Right ventricle myocardium inferior (tissue), 1 donor: ENCODE data around the gene LDHD. TPM values are rescaled to one million over a fixed set of nuclear protein-coding genes. Genes with fewer than 3 reads are reported as not detected.
A peak's percentile ranks its signal among the peaks of the same experiment; 100 is the strongest.
"Not testable (repeated sequence)": the region's sequence is repeated elsewhere in the genome, so short reads cannot be mapped to it uniquely, and the experiment has no call there.

Source experiments
- ATAC-seq: fragments of 200-7000 bp; cut with Tn5 transposase; one replicate; pipeline ENCODE4 v1.9.1; 2020; ENCODE audit warnings: mild to moderate bottlenecking, moderate library complexity
- DNase-seq: peaks from one replicate; pipeline ENCODE4 v3.0.0; 2021; ENCODE audit errors: missing footprints
- intact Hi-C: fragments of 100-400 bp; cut with DNase I; formaldehyde crosslinking; loops from one replicate; pipeline ENCODE4 v1.11.0; 2022
- long read RNA-seq: library from polyadenylated mRNA; unstranded; transcript quantifications from one replicate; pipeline ENCODE4 v2.0.0, GENCODE V29; 2021
- total RNA-seq: library from RNA; stranded (reverse); fragmentation: NEBNext Ultra II Directional; extraction: Animal tissue kit (Norgen Biotek cat#: 25700); gene quantifications from one replicate; pipeline ENCODE4 v1.2.1, GENCODE V29; 2021
- donor health status: DM: no; HTN: yes; CAD: no; lungs with severe emphysema.

Gene LDHD
- total RNA-seq: 71.8 TPM
- long read RNA-seq, transcript LDHD-202 (11 exons, 1,966 nt): major isoform, 35 of 82 reads
- long read RNA-seq, transcript LDHD-201 (11 exons, 2,067 nt): minor isoform, 13 of 82 reads
- long read RNA-seq, partial matches to known transcripts: 21 of 82 reads
- long read RNA-seq, other reads (novel, unspliced or antisense): 13 of 82 reads

DNA sequence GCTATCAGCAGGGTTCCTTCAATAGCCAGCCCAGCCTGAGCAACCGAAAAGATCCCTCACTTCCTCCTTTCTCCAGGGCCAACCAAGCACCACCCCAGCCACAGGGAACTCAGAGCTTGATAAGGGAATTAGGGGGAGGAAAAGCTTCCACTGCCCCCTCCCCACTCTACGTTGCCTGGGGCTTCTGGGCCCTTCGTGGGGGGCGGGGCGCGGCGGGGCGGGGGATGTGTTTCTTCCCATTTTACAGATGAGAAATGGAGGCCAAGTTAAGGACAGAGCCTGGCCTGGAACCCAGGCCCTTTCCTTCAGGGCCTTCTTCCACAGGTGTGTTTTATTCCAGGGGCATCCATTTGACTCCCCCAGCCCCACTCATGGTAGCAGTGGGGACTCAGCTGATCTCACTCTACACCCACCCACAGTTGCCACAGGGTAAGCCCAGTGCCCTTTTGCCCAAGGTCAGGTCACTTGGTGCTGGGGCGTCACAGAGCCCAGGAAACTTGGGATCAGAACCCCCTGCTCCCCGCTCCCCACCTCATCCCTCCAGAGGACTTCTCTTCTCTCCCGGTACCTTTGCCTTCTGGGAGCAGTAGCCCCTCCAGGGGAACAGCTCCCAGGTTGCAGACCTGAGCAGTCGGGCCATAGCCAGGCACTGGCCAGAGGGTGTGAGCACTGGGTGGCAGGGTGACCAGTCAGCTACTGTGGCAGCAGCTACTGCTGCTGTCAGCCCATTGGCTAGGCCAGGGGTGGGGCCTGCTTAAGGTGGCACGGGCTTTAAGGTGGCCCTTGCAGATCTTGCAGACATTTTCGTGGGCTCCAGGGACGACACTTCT is at the start of gene LDHD:
Gene LDHD (minus strand): TSS at position 700 of the 830 bp plus-strand sequence. CDS start 60 bp downstream, at position 640.
- DNase-seq (peak; percentile 91), ATAC-seq (peak; percentile 98)
- intact Hi-C loops: loop anchor here (10.0 kb wide), 2 partner anchors 301 to 411 kb away; partner anchors contain the start of gene MLKL

DNA sequence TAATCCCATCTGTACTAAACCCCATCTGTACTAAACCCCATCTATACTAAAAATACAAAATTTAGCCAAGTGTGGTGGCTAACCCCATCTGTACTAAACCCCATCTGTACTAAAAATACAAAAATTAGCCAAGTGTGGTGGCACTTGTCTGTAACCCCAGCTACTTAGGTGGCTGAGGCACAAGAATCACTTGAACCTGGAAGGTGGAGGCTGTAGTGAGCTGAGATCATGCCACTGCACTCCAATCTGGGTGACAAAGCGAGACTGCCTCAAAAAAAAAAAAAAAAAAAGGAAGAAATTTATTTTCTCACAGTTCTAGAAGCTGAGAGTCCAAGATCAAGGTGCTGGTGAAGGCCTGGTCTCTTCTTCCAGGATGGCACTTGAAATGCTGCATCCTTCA is 43.8 kb upstream of the LDHD start:
- intact Hi-C loops: no loop called here
- DNase-seq: no peak
- no peak for ATAC-seq

DNA sequence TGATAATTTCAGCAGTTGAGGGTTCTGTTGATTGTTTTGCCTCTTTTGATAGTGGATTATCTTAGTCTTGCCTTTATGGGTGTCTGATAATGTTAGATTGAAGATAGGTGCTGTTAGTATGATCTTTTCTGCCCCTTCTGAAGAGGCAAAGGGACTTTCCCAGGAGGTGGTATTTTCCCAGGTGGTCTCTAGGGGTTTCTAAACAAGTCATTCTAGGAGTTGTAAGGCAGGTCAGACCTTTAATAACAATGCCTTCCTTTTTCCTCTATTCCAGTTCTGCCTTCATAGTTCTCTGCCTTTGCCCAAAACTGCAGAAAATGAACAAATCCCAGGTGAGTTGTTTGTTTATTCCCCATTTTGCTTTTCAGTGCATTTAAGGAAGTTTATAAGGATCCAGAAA is 36.1 kb upstream of the LDHD start:
- DNase-seq: no peak

DNA sequence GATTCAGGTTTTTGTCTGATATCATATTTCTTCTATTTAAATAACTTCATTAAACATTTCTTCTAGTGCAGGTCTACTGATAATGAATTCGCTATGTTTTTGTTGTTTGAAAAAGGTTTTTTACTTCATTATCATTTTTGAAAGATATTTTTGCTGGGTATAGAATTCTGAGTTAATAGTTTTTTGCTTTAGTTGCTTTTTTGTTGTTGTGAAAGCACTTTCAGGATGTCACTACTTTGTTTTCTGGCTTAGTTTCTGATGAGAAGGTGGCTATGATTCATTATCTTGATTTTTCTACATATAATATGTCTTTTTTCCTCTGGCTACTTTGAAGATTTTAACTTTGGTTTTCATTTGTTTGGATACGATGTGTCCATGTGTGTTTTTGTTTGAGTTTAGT is 35.2 kb upstream of the LDHD start:
- intact Hi-C loops: no loop called here
- DNase-seq: no peak
- ATAC-seq: no peak

More for the DNA sequence above, 36.1 kb upstream of the LDHD start:
- intact Hi-C loops: no loop called here
- ATAC-seq: no peak

DNA sequence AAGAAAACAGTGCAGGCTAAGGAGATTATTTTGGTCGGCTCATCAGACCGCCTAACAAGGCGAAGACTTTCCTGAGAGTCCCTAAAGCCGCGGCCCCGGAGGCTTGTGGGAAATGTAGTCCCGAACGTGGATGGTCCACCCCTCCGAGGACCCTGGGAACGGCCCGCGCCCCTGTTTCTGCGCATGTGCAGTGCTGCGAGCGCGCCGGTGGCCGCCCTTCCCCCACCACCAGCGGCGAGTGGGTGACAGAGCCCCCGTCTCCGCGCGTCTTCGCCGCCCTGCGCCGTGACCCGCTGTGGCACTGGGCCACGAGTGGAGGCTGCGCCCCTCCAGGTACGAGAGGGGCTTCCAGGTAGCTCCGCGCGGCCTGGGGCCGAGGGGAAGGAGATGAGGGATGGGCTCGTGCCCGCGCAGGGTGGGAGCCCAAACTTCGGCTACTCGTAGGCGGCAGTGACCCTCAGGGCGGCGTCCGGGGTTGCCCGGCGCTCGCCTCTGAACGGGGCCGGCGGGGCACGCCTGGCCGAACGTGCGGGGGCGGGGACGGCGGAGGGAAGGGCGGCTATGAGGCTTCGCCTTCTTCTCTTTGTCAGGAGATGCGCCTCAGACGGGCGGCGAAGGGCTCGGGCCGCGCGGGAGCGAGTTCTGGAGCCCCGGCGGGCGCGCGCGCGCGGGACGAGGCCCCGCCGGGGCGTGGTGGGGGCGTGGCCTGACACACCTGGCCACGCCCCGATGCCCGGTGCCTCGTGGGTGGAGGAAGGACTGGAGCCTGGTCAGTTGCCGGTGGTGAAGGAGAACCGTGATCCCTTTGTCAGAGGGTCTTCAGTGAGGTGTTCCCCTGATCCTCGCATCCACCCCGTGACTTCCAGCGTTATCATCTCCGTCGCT is 32.0 kb upstream of the LDHD start, which contains the start of gene ZFP1:
Gene ZFP1 (plus strand): TSS at position 214 of the 885 bp plus-strand sequence. CDS start 4,428 bp downstream, outside the sequence.
- DNase-seq (peak; percentile 98), ATAC-seq (peak; percentile 99)
- intact Hi-C loops: no loop called here

DNA sequence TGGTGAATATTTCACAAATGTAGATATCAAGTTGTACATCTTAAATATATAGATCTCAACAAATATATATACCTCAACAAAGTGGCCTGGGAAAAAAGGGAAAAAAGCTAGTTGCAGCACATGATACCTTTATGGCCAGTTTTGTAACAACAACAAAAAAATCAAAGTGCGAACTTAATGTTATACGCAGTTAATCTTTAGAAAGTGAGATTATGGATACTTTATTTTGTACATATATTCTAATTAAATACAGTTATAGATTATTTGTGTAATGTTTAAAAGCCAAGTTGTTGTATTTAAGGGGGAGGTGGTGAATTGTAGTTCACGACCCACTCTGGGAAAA is 31.4 kb upstream of the LDHD start:
- DNase-seq (no peak), ATAC-seq (no peak)
- intact Hi-C loops: no loop called here

DNA sequence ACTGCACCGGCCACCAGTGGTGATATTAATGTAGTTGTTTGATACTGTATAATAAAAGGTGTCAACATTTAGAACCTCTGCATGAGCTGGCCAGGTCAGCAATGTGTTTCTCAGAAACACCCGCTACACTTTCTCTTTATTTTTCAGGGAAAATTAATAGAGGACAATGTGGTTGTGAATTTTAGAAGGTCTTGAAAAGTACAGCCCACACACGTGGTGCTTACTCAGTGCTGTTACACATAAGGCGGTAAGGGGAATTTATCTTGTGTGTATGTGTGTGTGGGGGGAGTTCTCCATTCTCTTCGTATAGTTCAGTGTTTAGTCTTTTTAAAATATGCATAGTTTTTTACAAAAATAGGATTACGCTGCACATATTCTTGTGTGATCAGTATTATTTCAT is 27.4 kb upstream of the LDHD start:
- intact Hi-C loops: no loop called here
- ATAC-seq: no peak
- no peak for DNase-seq

DNA sequence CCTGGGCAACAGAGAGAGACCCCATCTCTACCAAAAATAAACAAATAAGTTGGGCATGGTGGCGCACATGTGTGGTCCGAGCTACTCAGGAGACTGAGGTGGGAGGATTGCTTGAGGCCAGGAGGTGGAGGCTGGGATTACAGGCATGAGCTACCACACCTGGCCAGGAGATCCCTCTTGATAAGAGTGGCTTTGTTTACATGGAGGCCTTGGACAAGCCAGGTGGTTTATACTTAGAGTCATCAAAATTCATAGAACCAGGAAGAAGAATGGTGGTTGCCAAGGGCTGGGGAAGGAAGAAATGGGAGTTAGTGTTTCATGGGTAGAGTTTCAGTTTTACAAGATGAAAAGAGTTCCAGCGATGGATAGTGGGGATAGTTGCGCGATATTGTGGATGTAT is 22.9 kb upstream of the LDHD start:
- intact Hi-C loops: no loop called here
- DNase-seq (no peak), ATAC-seq (no peak)

DNA sequence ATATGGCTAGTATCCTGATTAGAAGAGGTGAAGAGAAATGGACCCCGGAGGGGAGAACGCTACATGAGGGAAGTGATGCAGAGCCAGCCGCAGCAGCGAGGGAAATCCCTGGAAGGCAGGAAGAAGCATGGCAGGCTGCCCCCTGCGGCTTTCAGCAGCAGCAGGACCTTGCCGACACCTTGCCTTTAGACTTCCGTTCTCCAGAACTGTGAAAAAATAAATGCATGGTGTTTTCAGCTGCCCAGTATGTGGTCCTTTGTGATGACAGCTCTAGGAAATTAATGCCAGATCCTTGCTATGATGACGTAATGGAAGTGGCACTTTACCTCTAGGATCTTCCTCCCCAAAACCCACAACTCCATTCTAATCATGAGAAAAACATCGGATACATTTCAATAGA is 22.1 kb upstream of the LDHD start:
- intact Hi-C loops: no loop called here

DNA sequence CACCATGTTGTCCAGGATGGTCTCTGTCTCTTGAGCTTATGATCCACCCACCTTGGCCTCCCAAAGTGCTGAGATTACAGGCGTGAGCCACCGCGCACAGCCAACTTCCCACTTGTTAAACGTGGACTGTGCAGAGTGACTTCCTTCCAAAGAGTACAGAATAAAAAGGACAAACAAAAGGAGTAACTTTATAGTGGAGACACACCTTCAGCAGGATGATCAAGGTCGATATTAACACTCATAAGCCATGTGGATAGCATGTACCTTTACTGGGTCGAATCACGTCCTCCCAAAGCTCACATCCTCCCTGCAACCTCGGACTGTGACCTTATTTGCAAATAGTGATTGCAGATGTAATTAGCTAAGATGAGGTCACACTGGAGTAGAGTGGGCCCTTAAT is 21.7 kb upstream of the LDHD start:
- intact Hi-C loops: no loop called here
- DNase-seq (no peak), ATAC-seq (no peak)

More for the DNA sequence above, 22.1 kb upstream of the LDHD start:
- ATAC-seq (no peak), DNase-seq (no peak)

DNA sequence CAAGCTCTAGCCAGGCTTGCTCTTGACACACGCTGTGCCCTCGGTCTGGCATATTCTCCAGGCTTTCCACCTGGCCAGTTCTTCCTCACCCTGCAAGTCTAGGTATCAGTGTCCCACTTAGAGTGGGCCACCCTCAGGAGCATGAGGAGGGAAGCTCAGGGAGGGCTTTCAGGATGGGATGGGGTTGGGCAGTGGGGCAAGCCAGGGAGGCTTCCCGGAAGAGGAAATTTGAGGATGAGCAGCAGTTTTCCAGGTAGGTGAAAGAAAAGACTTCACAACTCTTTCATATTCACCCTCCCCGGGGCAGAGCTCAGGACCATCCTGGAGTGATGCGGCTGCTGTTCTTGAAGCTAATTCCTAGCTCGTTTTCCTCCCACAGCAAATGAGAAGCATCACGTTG is 14.5 kb upstream of the LDHD start:
- ATAC-seq (no peak), DNase-seq (no peak)
- intact Hi-C loops: no loop called here

DNA sequence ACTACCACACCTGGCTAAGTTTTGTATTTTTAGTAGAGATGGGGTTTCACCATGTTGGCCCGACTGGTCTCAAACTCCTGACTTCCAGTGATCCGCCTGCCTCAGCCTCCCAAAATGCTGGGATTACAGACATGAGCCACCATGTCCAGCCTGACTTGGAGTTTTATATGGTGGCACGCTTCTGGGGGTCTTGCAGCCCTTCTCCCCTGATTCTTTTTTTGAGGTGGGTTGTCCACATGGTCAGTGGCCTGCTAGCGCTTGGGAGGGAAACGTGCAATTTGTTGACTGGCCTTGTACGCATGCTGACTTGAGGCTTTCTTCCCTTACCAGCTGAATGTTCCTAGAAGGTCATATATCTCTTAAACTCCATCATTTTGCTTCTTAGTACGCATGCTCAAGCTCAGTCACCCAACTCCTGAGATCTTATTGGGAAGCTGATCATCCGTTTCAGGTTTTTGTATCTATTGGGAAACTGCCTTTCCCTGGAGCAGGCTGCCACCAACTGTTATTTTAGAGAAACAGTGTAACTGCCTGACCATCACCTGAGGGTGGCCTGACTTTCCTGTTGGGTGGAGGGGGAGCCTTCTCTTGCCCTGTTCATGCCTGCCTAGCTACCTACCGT is 13.7 kb upstream of the LDHD start:
- ATAC-seq: no peak
- intact Hi-C loops: no loop called here
- no peak for DNase-seq

DNA sequence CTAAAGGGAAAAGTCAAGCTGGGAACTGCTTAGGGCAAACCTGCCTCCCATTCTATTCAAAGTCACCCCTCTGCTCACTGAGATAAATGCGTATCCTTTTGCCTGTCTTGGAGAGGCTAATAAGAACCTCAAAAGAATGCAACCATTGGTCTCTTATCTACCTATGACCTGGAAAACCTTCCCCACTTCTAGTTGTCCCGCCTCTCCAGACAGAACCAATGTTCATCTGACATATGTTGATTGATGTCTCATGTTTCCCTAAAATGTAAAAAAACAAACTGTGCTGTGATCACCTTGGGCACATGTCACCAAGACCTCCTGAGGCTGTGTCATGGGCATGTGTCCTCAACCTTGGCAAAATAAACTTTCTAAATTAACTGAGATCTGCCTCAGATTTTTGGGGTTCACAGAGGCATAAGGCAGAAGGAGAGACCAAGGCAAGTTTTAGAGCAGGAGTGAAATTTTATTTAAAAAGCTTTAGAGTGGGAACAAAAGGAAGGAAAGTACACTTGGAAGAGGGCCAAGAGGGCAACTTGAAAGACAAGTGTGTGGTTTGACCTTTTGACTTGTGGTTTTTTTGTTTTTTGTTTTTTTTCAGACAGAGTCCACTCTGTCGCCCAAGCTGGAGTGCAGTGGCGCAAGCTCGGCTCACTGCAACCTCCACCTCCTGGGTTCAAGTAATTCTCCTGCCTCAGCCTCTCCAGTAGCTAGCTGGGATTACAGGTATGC is 13.0 kb upstream of the LDHD start:
- intact Hi-C loops, ATAC-seq, DNase-seq: not testable (repeated sequence)

DNA sequence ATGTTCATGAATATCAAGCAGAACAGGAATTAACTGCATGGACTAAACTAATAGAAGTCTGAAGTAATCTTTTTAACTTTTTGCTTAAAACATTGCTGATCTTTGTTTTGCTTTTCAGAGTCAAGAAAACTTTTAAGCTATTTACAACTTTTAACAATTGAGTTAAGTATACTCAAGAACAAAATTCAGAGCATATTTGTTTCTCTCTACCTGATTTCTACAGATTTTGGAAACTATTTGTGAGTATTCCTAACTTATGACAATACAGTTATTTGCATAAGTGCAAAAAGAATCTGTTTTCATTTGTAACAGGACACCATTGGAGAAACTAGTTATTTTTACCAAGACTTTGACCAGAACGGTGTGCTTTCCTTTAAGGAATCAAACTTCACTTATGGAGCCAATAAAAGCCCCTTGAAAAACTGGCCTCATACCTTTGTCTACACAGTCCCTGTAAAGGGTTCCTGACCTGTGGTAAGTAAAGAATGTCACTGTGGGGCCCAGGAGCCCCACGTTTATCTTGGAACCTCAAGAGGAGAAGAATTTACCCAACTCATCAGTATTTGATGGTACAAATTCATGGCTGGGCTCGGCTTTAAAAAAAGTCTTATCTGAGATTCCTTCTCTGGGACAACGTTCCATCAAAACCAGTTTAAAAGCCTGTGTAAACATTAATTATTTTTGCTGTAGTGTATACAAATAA is 11.3 kb upstream of the LDHD start:
- ATAC-seq: no peak
- intact Hi-C loops: no loop called here
- no peak for DNase-seq

DNA sequence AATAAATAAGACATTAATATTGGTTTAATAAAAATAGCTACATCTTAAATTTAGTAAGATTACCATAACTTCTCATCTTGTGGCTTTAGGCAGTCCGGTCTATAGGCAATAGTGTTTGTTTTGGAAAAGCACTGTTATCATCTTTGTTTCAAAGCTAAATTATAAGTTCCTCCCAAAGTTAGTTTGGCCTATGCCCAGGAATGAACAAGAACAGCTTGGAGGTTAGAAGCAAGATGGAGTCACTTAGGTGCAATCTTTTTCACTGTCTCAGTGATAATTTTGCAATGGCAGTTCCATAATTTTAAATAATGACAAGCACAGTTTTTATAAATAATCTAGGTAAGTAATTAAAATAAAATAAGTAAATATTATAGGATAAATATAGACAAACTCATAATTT is 6.0 kb upstream of the LDHD start:
- ATAC-seq: no peak

DNA sequence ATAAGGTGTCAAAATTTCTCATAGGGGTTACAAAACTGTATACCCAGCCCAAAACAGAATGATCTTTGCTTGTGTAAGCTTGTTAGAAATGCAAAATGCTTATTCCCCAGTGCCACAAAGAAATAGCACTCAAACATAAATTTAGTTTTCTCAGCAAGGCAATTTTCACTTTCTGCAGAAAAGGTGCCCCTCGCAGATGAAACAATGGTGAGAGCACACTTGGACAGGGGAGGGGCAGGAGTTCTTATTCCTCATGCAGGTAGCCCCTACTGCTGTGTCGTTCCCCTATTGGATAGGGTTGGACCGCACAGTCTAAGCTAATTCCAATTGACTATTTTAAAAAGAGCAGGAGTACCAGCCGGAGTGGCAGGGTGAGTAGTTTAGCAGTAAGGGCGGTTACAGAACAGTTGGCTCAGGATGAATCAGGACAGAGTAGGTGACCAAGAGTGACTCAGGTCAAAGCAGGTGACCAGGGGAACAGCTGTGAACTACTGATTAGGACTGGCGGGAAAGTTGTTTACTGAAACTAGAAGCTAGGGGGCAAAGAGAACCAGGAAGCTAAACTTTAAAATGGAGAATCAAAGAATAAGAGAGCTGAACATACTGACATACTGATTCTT is 5.5 kb upstream of the LDHD start:
- ATAC-seq: no peak
- intact Hi-C loops: no loop called here
- no peak for DNase-seq

More for the DNA sequence above, 6.0 kb upstream of the LDHD start:
- DNase-seq: no peak
- intact Hi-C loops: no loop called here

DNA sequence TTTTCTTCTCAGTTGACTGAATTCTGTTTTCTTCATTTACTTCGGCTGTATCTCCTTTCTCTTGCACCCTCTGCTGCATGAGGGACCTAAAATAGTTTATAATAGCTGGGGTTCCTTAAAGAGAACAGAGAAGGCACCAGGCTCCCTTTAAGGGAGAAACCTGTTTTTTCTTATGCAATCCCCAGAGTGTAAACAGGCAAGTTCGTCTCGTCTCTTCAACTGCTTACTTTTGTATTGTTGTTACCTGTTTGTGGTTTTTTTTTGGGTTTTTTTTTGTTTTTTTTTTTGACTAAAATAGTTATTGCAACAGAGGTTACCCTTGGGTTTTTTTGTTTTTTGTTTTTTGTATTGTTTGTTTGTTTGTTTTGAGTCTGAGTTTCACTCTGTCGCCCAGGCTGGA is 3.7 kb upstream of the LDHD start:
- DNase-seq: no peak
- intact Hi-C loops: no loop called here
- ATAC-seq: no peak
